ENCODE results near the gene DOCK3.

The DOCK3 gene, protein sequence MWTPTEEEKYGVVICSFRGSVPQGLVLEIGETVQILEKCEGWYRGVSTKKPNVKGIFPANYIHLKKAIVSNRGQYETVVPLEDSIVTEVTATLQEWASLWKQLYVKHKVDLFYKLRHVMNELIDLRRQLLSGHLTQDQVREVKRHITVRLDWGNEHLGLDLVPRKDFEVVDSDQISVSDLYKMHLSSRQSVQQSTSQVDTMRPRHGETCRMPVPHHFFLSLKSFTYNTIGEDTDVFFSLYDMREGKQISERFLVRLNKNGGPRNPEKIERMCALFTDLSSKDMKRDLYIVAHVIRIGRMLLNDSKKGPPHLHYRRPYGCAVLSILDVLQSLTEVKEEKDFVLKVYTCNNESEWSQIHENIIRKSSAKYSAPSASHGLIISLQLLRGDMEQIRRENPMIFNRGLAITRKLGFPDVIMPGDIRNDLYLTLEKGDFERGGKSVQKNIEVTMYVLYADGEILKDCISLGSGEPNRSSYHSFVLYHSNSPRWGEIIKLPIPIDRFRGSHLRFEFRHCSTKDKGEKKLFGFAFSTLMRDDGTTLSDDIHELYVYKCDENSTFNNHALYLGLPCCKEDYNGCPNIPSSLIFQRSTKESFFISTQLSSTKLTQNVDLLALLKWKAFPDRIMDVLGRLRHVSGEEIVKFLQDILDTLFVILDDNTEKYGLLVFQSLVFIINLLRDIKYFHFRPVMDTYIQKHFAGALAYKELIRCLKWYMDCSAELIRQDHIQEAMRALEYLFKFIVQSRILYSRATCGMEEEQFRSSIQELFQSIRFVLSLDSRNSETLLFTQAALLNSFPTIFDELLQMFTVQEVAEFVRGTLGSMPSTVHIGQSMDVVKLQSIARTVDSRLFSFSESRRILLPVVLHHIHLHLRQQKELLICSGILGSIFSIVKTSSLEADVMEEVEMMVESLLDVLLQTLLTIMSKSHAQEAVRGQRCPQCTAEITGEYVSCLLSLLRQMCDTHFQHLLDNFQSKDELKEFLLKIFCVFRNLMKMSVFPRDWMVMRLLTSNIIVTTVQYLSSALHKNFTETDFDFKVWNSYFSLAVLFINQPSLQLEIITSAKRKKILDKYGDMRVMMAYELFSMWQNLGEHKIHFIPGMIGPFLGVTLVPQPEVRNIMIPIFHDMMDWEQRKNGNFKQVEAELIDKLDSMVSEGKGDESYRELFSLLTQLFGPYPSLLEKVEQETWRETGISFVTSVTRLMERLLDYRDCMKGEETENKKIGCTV (N-terminal part only)

DNA sequence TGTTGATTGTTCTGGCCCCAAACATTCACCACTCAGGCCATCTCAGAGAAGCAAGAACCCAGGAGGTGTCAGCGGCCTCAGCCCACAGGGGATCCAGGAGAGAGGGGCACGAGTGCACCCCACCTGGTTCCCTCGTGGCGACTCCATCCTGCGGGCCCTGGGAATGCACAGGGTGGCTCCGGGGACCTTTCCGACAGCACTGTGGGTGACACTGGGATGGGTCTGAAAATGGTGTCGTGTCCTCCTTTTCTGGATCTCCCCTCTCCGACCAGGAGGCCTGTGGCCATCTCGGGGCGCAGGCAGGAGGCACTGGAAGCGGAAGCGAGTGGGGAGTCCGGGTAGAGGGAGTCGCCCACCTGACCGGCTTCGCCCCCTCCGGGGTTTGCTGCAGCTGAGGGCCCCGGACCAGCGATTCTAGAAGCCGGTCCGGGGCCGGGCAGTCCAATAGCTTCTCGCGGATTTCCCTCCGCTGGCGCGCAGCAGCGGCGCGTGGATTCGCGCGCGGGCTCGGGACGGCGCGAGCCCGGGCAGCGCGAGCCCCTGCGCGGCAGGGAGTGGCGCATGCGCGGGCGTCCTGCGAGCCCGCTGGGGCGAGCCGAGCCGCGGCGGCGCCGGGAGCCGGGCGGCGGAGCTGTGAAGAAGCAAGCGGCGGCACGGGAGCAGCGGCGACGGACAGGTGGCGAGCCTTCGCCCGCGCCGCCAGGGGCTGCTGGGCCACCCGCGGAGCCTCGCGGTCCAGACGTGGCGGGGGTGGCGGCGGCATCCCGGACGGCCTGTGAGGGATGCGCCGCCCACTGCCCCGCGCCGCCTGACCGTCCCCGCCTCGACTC lies at the start of gene DOCK3:
DOCK3 (plus strand) TSS at position 579 of the 830 bp plus-strand sequence. CDS start 337 bp downstream, outside the sequence.
- DNase-seq, result peak; percentile 12

DNA sequence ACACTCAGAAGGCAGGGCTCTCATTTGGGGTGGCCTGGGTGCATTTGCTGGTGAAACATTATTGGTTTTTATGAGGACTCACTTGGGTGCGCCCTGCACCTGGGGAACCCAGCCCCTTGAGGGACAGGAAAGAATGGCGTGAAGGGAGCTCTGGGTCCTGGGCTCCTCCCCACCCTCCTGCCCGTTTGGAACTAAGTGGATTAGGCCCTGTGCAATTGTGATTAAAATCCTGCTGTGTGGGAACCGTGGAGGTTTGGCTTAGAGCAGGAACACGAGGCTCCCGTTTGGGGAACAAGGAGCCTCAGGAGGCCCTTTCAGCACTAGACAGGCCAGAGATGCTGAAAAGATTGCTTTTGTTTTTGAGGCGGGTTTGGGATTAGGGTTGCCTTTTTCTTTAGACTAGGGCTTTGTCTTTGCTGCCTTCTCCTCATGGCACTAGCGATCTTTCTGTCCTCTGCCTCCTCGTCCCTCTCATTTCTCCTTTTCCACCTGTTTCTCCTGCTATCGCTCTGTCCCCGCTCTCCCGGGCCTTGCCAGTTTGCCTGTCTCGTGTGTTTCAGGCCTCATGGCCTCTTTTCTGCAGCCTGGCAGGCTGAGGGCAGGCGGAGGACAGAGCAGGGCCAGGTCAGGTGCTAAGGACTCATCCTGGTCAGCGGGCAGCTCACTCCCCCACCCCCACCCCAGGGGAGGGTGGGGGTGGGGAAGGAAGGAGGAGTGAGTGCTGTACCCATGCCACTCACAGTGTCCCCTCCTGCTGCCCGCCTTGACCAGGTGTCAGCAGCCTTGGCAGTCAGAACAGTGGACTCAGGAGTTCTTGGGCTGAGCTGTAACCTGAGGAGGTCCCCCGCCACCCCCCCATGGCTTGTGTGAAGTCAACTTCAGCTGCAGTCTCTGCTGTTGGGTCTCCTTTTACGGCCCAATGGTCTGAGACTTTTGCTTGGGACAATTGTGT lies 49.2 kb upstream of the DOCK3 start:
- DNase-seq, result no peak

DNA sequence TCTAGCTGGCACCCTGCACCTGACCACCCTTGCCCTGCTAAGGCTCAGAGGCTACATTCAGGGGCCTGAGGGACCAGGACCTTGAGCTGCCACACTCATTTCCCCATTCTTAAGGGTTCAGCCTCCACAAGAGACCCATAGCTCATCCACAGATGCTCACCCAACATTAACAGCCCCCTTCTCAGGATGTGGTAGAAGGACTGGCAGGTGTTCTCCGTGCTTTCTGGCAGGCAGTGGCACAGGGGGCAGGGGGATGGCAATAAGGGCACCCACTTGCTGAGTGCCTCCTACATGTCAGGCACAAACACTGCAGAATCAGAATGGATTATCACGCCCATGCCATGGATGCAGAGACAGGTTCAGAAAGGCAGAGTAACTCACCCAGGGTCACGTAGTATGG lies 48.3 kb upstream of the DOCK3 start:
- DNase-seq, result no peak

DNA sequence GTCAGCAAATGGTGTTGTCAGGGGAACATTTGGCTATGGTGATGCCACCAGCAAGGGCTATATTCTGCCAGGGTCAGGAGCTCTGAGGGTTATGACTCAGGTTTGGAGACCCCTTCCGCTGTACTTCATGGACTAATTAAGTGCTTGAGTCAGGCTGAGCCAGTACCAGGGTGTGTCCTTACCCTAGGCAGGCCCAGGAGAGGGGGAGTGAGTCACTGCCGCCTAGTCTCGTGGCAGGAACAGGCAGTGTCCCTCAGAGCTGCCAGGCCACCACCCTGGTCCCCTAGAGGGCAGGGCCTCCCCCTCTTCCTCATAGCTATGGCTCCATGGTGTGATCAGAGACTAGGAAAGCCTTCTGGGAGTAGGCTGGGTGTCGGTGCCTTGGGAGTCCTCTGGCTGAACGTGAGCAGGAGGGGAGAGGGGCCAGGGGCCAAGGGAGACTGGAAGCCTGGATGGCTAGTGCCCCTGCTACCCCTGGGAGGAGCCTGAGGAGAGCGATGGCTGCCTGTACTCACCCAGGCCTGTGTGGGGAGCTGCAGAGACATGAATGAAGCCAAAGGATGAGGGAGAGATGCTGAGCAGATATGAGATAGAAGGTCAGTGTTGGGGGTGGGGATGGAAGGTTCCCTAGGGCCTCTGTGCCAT lies 47.2 kb upstream of the DOCK3 start:
- DNase-seq, result no peak

DNA sequence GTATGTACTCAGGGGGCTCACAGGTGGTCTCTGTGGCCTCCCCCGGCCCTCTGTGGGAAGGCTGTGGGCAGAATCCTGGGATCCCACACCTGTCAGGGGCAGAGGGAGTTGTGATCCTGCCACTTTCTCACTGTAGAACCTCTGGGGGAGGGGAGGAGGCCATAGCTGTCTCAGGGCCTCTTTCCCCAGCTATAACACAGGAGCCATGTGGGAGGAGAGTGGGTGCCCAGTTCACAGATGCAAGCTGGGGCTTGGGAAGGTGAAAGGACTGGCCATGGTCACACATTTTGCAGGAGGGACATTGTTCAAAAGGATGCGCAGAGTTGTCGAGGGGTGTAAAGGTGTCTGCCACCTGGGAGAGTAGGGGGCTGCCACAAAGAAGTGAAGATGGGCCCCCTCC lies 46.1 kb upstream of the DOCK3 start:
- no peak for DNase-seq

DNA sequence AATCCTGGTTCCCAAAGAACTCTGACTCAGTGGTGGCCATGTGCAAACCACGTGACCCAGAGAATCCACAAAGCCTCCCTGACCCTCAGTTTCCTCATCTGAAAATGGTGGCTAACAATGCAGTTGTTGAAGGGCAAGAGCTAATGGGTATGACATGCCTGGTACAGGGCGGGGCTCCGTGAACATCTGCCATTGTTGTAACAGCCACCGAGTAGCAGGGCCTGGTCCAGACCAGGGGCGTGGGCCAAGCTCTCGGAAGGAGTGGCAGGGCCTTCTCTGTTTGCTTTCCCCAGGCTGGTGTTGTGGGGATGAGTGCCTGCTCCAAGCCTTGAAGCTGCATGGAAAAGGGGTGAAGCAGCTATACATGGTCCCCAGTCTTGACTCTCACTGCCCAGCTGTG lies 44.3 kb upstream of the DOCK3 start:
- DNase-seq, result peak; percentile 27

DNA sequence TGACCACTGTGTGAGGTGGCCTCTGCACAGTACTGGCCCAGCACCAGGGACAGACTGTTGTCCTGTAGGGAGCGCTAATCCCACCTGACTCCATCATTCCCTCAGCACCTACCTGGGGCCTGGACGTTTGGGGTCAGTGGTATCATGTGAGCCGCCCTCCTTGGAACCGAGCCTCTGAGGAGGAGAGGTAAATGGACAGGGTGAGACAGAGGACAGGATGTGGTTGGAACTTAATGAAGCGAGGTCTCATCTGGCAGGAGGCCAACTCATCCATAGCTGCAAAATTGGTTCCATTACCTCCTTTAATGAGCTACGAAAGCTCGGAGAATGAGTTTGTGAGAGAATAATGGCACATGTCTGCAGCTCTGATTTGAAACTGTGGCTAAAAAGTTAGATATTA lies 43.9 kb upstream of the DOCK3 start:
- peak; percentile 41 for DNase-seq

DNA sequence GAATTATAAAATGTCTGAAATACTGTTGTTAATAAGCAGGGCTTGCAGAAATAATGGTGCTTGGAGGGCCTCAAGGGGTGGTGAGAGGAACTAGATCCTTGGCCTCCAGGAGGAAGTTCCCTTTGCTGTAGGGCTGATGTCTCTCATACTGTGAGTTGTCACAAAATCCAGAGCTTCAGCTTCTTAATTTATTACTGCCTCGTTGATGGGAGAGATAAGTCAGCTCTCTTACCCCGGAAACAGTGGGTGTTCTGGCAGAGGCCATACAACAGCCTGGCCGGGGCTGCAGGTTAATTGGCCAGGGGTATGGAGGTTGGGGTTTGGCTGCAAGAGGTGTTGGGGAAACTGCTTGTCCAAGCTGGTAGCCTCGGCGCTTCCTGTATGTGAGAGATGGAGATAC lies 42.3 kb upstream of the DOCK3 start:
- no peak for DNase-seq

DNA sequence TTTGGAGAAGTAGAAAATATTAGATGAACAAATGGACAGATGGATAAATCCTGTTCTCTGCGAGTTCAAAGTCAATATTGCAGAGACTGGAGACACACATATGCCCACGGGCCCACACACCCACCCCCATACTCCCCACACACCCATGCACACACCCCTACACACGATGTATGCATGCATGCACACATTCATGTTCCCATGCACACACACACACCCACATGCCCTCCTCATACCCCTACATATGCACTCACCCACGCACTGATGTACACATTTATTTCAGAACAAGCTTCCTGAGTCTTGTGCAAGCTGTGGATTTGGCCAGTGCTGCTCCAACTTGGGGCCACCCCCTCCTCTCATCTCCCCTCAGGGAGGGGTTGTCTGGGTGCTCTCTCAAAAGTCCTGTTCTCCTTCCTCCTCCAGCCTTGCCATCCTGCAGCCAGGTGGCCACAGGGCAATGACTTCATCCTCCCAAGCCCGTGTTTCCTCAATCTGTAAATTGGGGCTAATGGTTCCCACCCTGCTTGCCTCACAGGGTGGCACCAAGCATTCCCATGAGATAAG lies 41.4 kb upstream of the DOCK3 start:
- no peak for DNase-seq

DNA sequence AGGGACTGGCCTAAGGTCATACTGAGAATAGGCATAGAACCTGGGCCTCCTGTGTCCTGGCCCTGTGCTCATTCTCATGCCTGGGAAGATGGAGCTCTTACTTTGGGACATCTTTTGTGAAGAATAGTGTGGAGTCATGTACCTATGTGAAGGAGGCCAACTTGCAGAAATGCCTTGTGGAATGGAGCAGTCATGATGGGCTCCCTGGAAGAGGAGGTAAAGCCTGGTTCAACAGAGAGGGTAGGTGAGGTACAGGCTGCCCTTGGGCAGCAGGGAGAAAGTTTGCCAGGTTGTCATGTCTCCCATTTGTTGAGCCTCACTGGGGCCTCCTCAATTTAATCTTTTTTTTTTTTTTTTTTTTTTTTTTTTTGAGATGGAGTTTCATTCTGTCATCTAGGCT lies 39.7 kb upstream of the DOCK3 start:
- DNase-seq, result no peak

DNA sequence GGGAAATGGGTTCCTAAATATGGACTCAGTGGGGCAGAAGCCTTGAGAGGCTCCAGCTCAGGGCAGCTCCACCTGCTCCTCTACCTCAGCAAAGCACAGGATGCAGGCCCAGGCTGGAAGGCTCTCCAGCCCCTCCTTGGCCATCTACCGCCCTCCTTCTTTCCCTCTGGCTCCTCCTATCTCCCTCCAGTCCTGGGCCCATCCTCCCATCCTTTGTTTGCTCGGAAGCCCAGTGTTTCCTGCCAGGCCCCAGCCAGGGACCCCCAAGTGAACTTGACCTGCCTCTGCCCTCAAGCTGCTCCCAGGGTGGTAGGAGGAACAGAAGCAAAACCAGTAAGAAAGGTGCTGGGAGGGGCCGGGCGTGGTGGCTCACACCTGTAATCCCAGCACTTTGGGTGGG lies 37.7 kb upstream of the DOCK3 start:
- no peak for DNase-seq

DNA sequence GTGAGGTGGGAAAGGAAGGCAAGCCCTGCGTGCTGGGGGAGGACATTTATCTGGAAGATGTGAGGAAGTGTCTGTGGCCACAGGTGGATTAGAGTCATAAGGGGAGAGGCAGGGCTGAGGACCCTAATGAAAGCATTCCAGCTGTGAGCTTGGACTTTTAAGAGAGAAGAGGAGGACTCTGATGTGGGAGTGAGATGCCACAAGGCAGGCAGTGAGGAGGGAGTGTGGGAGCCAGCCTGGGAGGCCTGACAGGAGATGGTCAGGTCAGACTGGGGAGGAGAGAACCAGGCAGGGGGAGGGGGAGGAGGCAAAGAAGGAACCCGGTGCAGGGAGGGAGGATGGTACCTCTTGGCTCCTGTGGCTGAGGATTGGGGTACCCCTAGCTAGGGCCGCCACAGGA lies 36.8 kb upstream of the DOCK3 start:
- DNase-seq, result no peak

DNA sequence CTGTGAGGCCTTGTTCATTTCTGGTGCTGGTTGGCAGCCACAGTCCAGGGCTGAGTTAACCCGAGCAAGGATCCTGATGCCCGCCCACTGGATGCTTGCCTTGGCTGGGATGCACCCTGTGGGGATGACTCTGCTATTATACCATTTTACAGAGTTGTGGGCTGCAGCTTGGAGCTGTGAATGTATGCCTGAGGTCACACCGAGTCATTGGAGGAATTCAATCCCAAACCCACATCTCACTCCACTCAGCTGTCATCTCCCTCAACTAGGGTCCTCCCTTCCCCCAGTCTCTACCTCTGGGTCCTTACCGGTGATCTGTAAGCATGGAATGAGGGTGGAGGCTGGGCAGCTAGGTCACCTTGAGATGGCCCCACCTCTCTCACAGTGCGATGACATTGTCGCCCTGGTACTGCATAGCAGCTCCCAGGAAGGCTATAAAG lies 35.7 kb upstream of the DOCK3 start:
- no peak for DNase-seq

DNA sequence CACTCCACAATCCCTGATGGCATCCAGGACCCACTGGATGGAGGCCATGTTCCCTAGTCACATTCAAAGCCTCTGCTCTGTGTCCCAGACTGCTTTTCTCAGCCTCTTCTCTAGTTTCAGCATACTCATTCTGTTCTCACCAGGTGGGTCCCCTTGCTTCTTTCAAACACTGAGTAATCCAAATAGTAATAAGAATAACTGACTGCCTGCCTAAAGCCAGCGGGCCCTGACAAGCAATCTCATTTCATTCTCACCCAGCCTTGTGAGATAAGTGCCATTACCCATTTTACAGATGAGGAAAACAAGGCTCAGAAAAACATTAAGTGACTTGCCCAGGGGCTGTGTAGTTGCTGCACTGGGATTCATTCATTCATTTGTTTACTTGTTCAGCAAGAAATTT lies 32.3 kb upstream of the DOCK3 start:
- DNase-seq, result no peak

DNA sequence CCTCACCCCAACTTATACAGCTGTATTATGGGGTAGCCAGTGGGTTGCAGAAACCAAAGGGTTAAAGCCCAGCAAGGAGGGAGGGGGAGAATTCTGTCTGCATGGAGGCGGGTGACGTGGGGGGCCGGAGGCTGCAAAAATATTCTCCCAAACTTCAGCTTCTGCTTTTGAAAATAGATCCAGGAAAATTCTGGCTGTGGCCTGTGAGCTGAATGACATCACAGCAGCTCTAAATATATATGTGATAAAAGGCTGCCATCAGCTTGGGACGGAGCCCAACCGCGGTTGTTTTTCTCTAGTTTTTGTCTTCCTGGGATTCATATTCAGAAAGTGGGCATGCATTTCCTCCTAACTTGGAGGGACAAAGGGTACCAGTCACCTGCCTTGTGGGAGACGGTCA lies 30.2 kb upstream of the DOCK3 start:
- DNase-seq, result no peak

DNA sequence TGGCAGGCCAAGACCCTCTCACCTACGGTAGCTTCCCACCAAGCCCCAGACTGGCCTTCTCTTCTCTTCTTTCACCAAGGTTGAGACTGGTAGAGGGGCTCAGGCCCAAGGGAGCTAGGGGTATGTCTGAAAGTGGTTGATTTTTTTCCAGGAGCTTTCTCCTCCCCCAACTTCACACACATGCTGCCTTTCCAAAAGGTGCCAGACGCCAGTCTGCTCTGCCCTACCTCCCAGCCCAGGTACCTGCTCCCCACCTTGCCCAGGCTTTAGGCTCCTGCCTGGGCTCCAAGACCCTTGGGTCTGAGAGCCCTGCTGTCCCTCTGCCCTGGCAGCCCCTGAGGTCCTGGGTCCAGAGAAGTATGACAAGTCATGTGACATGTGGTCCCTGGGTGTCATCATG lies 29.3 kb upstream of the DOCK3 start:
- no peak for DNase-seq

DNA sequence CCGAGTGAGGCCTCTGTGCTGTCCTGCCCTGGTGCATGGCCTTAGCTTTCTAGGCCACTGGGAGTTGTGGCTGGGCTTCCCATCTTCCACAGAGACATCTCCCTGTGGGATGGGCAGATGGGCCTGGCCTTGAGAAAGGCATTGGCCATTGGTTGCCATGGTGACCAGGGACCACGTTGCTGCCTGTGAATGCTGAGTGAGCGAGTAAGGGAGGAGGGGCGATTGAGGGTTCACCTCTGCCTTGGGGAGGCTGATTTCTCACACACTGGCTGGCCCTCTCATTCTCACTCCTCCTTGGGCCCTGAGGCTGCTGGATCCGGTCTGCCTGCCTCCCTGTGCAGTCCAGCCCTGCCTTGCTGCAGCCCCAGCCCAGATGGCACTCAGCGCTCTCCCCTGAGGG lies 26.4 kb upstream of the DOCK3 start:
- no peak for DNase-seq

DNA sequence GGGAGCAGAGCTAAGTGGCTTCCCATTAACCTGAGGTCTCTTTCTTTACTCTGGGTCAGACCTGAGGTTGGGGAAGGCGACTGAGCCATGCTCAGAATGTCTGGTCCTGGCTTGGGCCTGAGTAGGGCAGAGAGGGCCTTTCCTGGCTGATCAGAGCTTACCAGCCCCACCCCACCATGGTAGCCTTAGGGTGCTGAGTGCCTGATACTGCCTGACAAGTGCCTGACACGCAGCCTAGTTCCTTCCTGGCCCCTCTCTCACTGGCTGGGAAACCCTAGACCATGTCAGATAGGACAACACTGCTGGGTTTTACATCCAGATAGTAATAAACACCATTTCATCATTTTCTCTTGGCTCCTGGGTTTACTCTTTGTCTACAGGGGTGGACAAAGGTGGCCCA lies 25.8 kb upstream of the DOCK3 start:
- DNase-seq, result no peak

DNA sequence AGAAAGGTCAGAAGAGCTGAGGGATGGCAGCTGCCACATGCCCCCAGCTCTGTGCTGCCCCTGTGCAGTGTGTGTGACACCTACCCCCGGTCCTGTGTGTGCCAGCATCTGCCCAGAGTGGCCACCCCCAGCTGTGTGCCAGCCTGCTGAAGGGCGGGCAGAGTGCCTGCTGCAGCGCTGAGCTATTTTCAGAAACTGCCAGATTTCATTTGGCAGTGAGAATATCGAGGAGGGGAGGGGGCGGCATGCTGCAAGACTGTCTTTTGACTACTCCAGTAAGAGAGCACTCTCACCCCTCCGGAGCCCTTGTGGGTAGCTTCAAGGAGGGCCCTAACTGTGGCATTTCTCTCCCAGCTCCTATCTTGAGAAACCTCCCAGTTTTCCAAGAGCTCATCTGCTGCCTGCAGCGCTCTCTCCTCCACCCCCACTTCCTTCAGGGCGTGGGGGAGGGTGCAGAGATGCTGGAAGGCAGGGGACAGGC lies 25.2 kb upstream of the DOCK3 start:
- DNase-seq, result no peak

DNA sequence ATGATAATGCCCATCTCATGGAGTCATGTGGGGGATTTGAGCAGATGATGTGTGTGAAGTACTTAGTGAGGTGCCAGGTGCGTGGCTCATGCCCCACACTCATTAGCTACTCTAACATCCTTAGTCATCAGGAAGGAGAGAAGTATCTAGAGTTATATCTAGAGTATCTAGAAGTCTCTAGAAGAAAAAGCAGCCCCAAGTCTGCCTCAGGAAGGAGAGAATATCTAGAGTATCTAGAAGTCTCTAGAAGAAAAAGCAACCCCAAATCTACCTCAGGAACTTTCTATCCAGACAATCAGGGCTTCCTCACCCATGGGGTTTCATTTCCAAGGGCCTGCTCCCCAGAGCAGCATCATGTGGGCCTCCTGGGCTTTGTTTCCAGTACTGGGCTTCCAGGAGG lies 24.7 kb upstream of the DOCK3 start:
- no peak for DNase-seq

Measured in NCI-H510A (cell line).